ENCODE measurements around the gene MRPL32.

The MRPL32 gene

GRCh38 chr7:42930889-42931288, 1.3 kb upstream of the MRPL32 start:
- Histone ChIP-seq H3K27ac (ENCODE audit: low read depth, low read length, poor library complexity, severe bottlenecking) (no peak overlapping the region), H3K9me2 (ENCODE audit: low read depth, low read length) (no peaks in the 10 kb centered on the region), H3K9ac (ENCODE audit: low read length) (peak overlapping the region; percentile 94), H3K4me1 (ENCODE audit: insufficient read depth, low read length, severe bottlenecking) (peaks cover 68% of the 10 kb centered on the region), H4K20me1 (ENCODE audit: insufficient read depth, low read length) (no peaks in the 10 kb centered on the region), H3K9me3 (ENCODE audit: low read length) (no peaks in the 10 kb centered on the region), H3K27me3 (ENCODE audit: insufficient read depth, low read length) (no peaks in the 10 kb centered on the region), H3F3A (ENCODE audit: insufficient read depth, low read length) (no peaks in the 10 kb centered on the region), H2AFZ (ENCODE audit: low read length) (no peak overlapping the region), H3K36me3 (ENCODE audit: insufficient read depth, low read length) (peaks cover 43% of the 10 kb centered on the region), H3K4me3 (ENCODE audit: low read depth, low read length, poor library complexity, severe bottlenecking) (peak overlapping the region; percentile 86), H3K79me2 (ENCODE audit: insufficient read depth, low read length) (peaks cover 80% of the 10 kb centered on the region), H3K4me2 (ENCODE audit: low read length) (peak overlapping the region; percentile 93)
- TF ChIP-seq EZH2 (IDR thresholded peaks at IDR 0.05; ENCODE audit: borderline replicate concordance, low read length) (no peak), CTCF (IDR thresholded peaks at IDR 0.05; ENCODE audit: low read length) (no peak)

- Histone ChIP-seq H3K9ac (ENCODE audit: low read length) (peak overlapping the region; percentile 94), H2AFZ (ENCODE audit: low read length) (no peak overlapping the region), H3K9me3 (ENCODE audit: low read length) (no peaks in the 10 kb centered on the region), H3K79me2 (ENCODE audit: insufficient read depth, low read length) (peaks cover 74% of the 10 kb centered on the region), H3K4me1 (ENCODE audit: insufficient read depth, low read length, severe bottlenecking) (peaks cover 63% of the 10 kb centered on the region), H3K4me2 (ENCODE audit: low read length) (peak overlapping the region; percentile 93), H3K4me3 (ENCODE audit: low read depth, low read length, poor library complexity, severe bottlenecking) (peak overlapping the region; percentile 86), H4K20me1 (ENCODE audit: insufficient read depth, low read length) (no peaks in the 10 kb centered on the region), H3K27ac (ENCODE audit: low read depth, low read length, poor library complexity, severe bottlenecking) (peak overlapping the region; percentile 48), H3F3A (ENCODE audit: insufficient read depth, low read length) (no peaks in the 10 kb centered on the region), H3K9me2 (ENCODE audit: low read depth, low read length) (no peaks in the 10 kb centered on the region), H3K27me3 (ENCODE audit: insufficient read depth, low read length) (no peaks in the 10 kb centered on the region), H3K36me3 (ENCODE audit: insufficient read depth, low read length) (peaks cover 42% of the 10 kb centered on the region)
- TF ChIP-seq CTCF (IDR thresholded peaks at IDR 0.05; ENCODE audit: low read length) (no peak), EZH2 (IDR thresholded peaks at IDR 0.05; ENCODE audit: borderline replicate concordance, low read length) (no peak)
These were observed 736 bp upstream of the MRPL32 start for GRCh38 chr7:42931447-42931833.

- Histone ChIP-seq H3K27me3 (ENCODE audit: insufficient read depth, low read length) (no peaks in the 10 kb centered on the region), H3K36me3 (ENCODE audit: insufficient read depth, low read length) (peaks cover 43% of the 10 kb centered on the region), H3K79me2 (ENCODE audit: insufficient read depth, low read length) (peaks cover 61% of the 10 kb centered on the region), H3K9me3 (ENCODE audit: low read length) (no peaks in the 10 kb centered on the region), H3K4me2 (ENCODE audit: low read length) (peak overlapping the region; percentile 82), H3K9ac (ENCODE audit: low read length) (peak overlapping the region; percentile 83), H3K9me2 (ENCODE audit: low read depth, low read length) (no peaks in the 10 kb centered on the region), H3K27ac (ENCODE audit: low read depth, low read length, poor library complexity, severe bottlenecking) (no peak overlapping the region), H3F3A (ENCODE audit: insufficient read depth, low read length) (no peaks in the 10 kb centered on the region), H2AFZ (ENCODE audit: low read length) (no peak overlapping the region), H3K4me3 (ENCODE audit: low read depth, low read length, poor library complexity, severe bottlenecking) (peak overlapping the region; percentile 86), H3K4me1 (ENCODE audit: insufficient read depth, low read length, severe bottlenecking) (peaks cover 48% of the 10 kb centered on the region), H4K20me1 (ENCODE audit: insufficient read depth, low read length) (no peaks in the 10 kb centered on the region)
- TF ChIP-seq EZH2 (IDR thresholded peaks at IDR 0.05; ENCODE audit: borderline replicate concordance, low read length) (no peak), CTCF (IDR thresholded peaks at IDR 0.05; ENCODE audit: low read length) (no peak)
These were observed 825 bp downstream of the MRPL32 start for GRCh38 chr7:42932811-42933591.
